IMR-90 (cell line): Measurements from ENCODE around the gene SPATA12. TPM values are rescaled to one million over a fixed set of nuclear protein-coding genes. Genes with fewer than 3 reads are reported as not detected.

Experiments used
- ATAC-seq: fragments of 200-7000 bp; cut with Tn5 transposase; 2 replicates; pipeline ENCODE4 v1.9.1; 2020; ENCODE audit warnings: low read depth, mild to moderate bottlenecking, moderate library complexity
- BruUV-seq: library from RNA; stranded (reverse); fragments of 400-500 nt; replicated peaks from 2 replicates; lab custom pipeline; 2021; lab: Mats Ljungman, UMichigan
- CTCF ChIA-PET: fragments of 300-600 bp; formaldehyde crosslinking; extraction: SDS; loops from one replicate; lab custom pipeline; 2021; ENCODE audit warnings: antibody characterized with exemption; lab: Yijun Ruan, JAX
- POLR2A ChIA-PET: fragments of 300-600 bp; sonication (Branson Sonifier 250); formaldehyde crosslinking; loops from one replicate; lab custom pipeline; 2022; ENCODE audit warnings: antibody characterized with exemption; ENCODE audit not compliant: unreplicated experiment; lab: Charles Lee
- DNase-seq: peaks from one replicate; pipeline ENCODE4 v3.0.0; 2013
- H2AFZ ChIP-seq: replicated peaks from 2 replicates; pipeline ENCODE3; 2013; ENCODE audit warnings: low read length, mild to moderate bottlenecking; ENCODE audit not compliant: poor library complexity
- H2AK5ac ChIP-seq: 2 replicates; pipeline ENCODE4 v1.6.1; 2013; ENCODE audit warnings: low read depth, low read length, inconsistent platforms
- H2AK9ac ChIP-seq: replicated peaks from 2 replicates; pipeline ENCODE3; 2013; ENCODE audit warnings: mild to moderate bottlenecking, low read depth, low read length, moderate library complexity; ENCODE audit not compliant: poor library complexity
- H2BK120ac ChIP-seq: 2 replicates; pipeline ENCODE4 v1.6.1; 2013; ENCODE audit warnings: low read depth, low read length, inconsistent platforms
- H2BK15ac ChIP-seq: 3 replicates; pipeline ENCODE4 v1.6.1; 2013; ENCODE audit warnings: low read depth, low read length, inconsistent platforms
- H2BK20ac ChIP-seq: 2 replicates; pipeline ENCODE4 v1.6.1; 2013; ENCODE audit warnings: low read depth, mild to moderate bottlenecking, inconsistent platforms, low read length, moderate library complexity
- H2BK5ac ChIP-seq: 2 replicates; pipeline ENCODE4 v1.6.1; 2013; ENCODE audit warnings: mild to moderate bottlenecking, low read depth, low read length, inconsistent platforms; ENCODE audit not compliant: poor library complexity, severe bottlenecking
- H3K14ac ChIP-seq: replicated peaks from 2 replicates; pipeline ENCODE4 v1.6.1; 2013; ENCODE audit warnings: low read depth, low read length, inconsistent platforms
- H3K18ac ChIP-seq: 2 replicates; pipeline ENCODE4 v1.6.1; 2013; ENCODE audit warnings: low read depth, low read length, control low read depth
- H3K23ac ChIP-seq: 2 replicates; pipeline ENCODE4 v1.6.1; 2013; ENCODE audit warnings: low read depth, low read length, inconsistent platforms
- H3K27ac ChIP-seq: 2 replicates; pipeline ENCODE4 v1.5.1; 2013; ENCODE audit warnings: mild to moderate bottlenecking, control low read depth, low read length; ENCODE audit not compliant: insufficient read depth
- H3K27me3 ChIP-seq: 2 replicates; pipeline ENCODE4 v1.6.1; 2013; ENCODE audit warnings: low read length; ENCODE audit not compliant: control insufficient read depth, insufficient read depth
- H3K36me3 ChIP-seq: 2 replicates; pipeline ENCODE4 v1.6.1; 2013; ENCODE audit warnings: low read length, mixed read lengths; ENCODE audit not compliant: control insufficient read depth, insufficient read depth
- H3K4ac ChIP-seq: 2 replicates; pipeline ENCODE4 v1.6.1; 2013; ENCODE audit warnings: low read depth, low read length, inconsistent platforms
- H3K4me1 ChIP-seq: 2 replicates; pipeline ENCODE4 v1.6.1; 2013; ENCODE audit warnings: low read length, mixed read lengths; ENCODE audit not compliant: control insufficient read depth, insufficient read depth
- H3K4me2 ChIP-seq: 2 replicates; pipeline ENCODE4 v1.6.1; 2013; ENCODE audit warnings: low read depth, mild to moderate bottlenecking, control low read depth, low read length, moderate library complexity
- H3K4me3 ChIP-seq: 2 replicates; pipeline ENCODE4 v1.5.1; 2013; ENCODE audit warnings: low read depth, mild to moderate bottlenecking, control low read depth, low read length, moderate library complexity; ENCODE audit not compliant: insufficient read depth
- H3K56ac ChIP-seq: 2 replicates; pipeline ENCODE4 v1.6.1; 2013; ENCODE audit warnings: low read length, inconsistent platforms; ENCODE audit not compliant: insufficient read depth; ENCODE audit errors: extremely low read depth
- H3K79me1 ChIP-seq, 2 experiments: 2 replicates each; pipeline ENCODE4 v1.6.1; 2013; ENCODE audit warnings: low read length in 2 of 2, inconsistent platforms in 1 of 2, low read depth in 1 of 2
- H3K9ac ChIP-seq: 2 replicates; pipeline ENCODE4 v1.6.1; 2013; ENCODE audit warnings: low read depth, low read length, control low read depth
- H3K9me1 ChIP-seq: 2 replicates; pipeline ENCODE4 v1.6.1; 2013; ENCODE audit warnings: low read length, inconsistent platforms; ENCODE audit not compliant: insufficient read depth
- H3K9me3 ChIP-seq: 2 replicates; pipeline ENCODE4 v1.6.1; 2013; ENCODE audit warnings: low read length; ENCODE audit not compliant: control insufficient read depth, insufficient read depth
- H4K20me1 ChIP-seq: 2 replicates; pipeline ENCODE4 v1.6.1; 2013; ENCODE audit warnings: low read length, inconsistent platforms; ENCODE audit not compliant: insufficient read depth
- H4K5ac ChIP-seq: 2 replicates; pipeline ENCODE4 v1.6.1; 2013; ENCODE audit warnings: mild to moderate bottlenecking, low read depth, low read length, control low read depth
- H4K8ac ChIP-seq, 2 experiments: 2 replicates each; pipeline ENCODE4 v1.6.1; 2013; ENCODE audit warnings: low read depth in 2 of 2, low read length in 2 of 2, control low read depth in 1 of 2, inconsistent platforms in 1 of 2
- H4K91ac ChIP-seq: 2 replicates; pipeline ENCODE4 v1.6.1; 2013; ENCODE audit warnings: low read depth, low read length, inconsistent platforms; ENCODE audit not compliant: insufficient read depth
- BHLHE40 ChIP-seq: fragments of 150-350 bp; IDR thresholded peaks from 2 replicates; pipeline ENCODE4 v1.6.1; 2016; ENCODE audit warnings: mild to moderate bottlenecking, low read depth, low read length
- CEBPB ChIP-seq: IDR thresholded peaks from 2 replicates; pipeline ENCODE4 v1.6.1; 2012; ENCODE audit warnings: low read depth, low read length, improper control_type of control experiment
- CHD1 ChIP-seq: IDR thresholded peaks from 2 replicates; pipeline ENCODE4 v1.6.1; 2012; ENCODE audit warnings: low read depth, low read length, improper control_type of control experiment
- CTCF ChIP-seq: conservative IDR thresholded peaks from 2 replicates; pipeline ENCODE4 v1.5.1; 2012; ENCODE audit warnings: mild to moderate bottlenecking, low read depth, low read length, improper control_type of control experiment
- ELK1 ChIP-seq: fragments of 150-350 bp; IDR thresholded peaks from 2 replicates; pipeline ENCODE4 v1.6.1; 2016; ENCODE audit warnings: low read depth, mild to moderate bottlenecking, low read length, moderate library complexity, borderline replicate concordance
- FOS ChIP-seq: fragments of 150-350 bp; IDR thresholded peaks from 2 replicates; pipeline ENCODE4 v1.6.1; 2016; ENCODE audit warnings: low read depth, low read length
- MAFK ChIP-seq: IDR thresholded peaks from 2 replicates; pipeline ENCODE4 v1.6.1; 2012; ENCODE audit warnings: low read depth, low read length, improper control_type of control experiment
- MAZ ChIP-seq: IDR thresholded peaks from 2 replicates; pipeline ENCODE4 v1.6.1; 2012; ENCODE audit warnings: low read depth, mild to moderate bottlenecking, low read length, improper control_type of control experiment, moderate library complexity, borderline replicate concordance
- MXI1 ChIP-seq: IDR thresholded peaks from 2 replicates; pipeline ENCODE4 v1.6.1; 2012; ENCODE audit warnings: low read depth, mild to moderate bottlenecking, low read length, moderate library complexity, borderline replicate concordance
- NFE2L2 ChIP-seq: fragments of 150-350 bp; IDR thresholded peaks from 2 replicates; pipeline ENCODE4 v1.6.1; 2016; ENCODE audit warnings: low read depth, mild to moderate bottlenecking, low read length
- POLR2A ChIP-seq: IDR thresholded peaks from 2 replicates; pipeline ENCODE4 v1.6.1; 2012; ENCODE audit warnings: mild to moderate bottlenecking, low read depth, low read length
- RAD21 ChIP-seq: IDR thresholded peaks from 2 replicates; pipeline ENCODE4 v1.6.1; 2012; ENCODE audit warnings: low read length, improper control_type of control experiment
- RCOR1 ChIP-seq: IDR thresholded peaks from 2 replicates; pipeline ENCODE4 v1.6.1; 2012; ENCODE audit warnings: mild to moderate bottlenecking, low read length, improper control_type of control experiment; ENCODE audit not compliant: insufficient replicate concordance
- RFX5 ChIP-seq: IDR thresholded peaks from 2 replicates; pipeline ENCODE4 v1.8.0; 2012; ENCODE audit warnings: low read depth, mild to moderate bottlenecking, low read length, moderate library complexity
- SMC3 ChIP-seq: fragments of 150-350 bp; IDR thresholded peaks from 2 replicates; pipeline ENCODE4 v1.6.1; 2016; ENCODE audit warnings: low read depth, mild to moderate bottlenecking, antibody characterized with exemption, low read length, moderate library complexity
- USF2 ChIP-seq: fragments of 150-350 bp; IDR thresholded peaks from 2 replicates; pipeline ENCODE4 v1.6.1; 2017; ENCODE audit warnings: mild to moderate bottlenecking, antibody characterized with exemption, low read length, low read depth
- WGBS, 2 experiments: methylation state at CpG; one replicate each; pipeline versions ENCODE4 v1.1.5 to v1.1.7; 2013; ENCODE audit warnings: missing lambda C conversion rate in 2 of 2; ENCODE audit not compliant: insufficient read length in 1 of 2; ENCODE audit errors: extremely low coverage in 2 of 2; 5-methylcytosine and 5-hydroxymethylcytosine counted together
- dilution Hi-C: fragments of 300-500 bp; cut with HindIII; formaldehyde crosslinking; loops from one replicate; pipeline ENCODE4 v1.14.3; 2018; ENCODE audit warnings: low sequenced_read_pairs; ENCODE audit not compliant: unreplicated experiment
- in situ Hi-C: fragments of 300-500 bp; cut with MboI; formaldehyde crosslinking; loops from 3 replicates; pipeline ENCODE4 v1.14.3; 2019; ENCODE audit warnings: low sequenced_read_pairs, inconsistent platforms, mixed read lengths
- intact Hi-C: fragments of 100-400 bp; cut with micrococcal nuclease; formaldehyde crosslinking; loops from 2 replicates; pipeline ENCODE4 v1.10.0; 2022
- polyA plus RNA-seq, 3 experiments: library from polyadenylated mRNA; depleted of rRNA; stranded (reverse); fragments of >200 nt; gene quantifications; 2 replicates each; pipeline ENCODE4 v1.2.3, GENCODE V29; 2012; ENCODE audit warnings: low replicate concordance in 1 of 3
- total RNA-seq: library from RNA; depleted of rRNA; stranded (reverse); fragments of >200 nt; gene quantifications from 2 replicates; pipeline ENCODE4 v1.2.3, GENCODE V29; 2012

Gene SPATA12
- total and polyA plus RNA-seq, 2 of the 4 experiments (the other 2 are of a cell fraction), result under 0.01 TPM; not detected in 1

- H3K27ac ChIP-seq, result no peak overlapping the region
- H3K23ac ChIP-seq, result no peak overlapping the region
- intact Hi-C loops (no loop called here), dilution Hi-C loops (no loop called here), in situ Hi-C loops (no loop called here)
- no peaks in the 10 kb centered on the region for H3K9me1 ChIP-seq
- no peak overlapping the region for H3K4me3 ChIP-seq
- no peak overlapping the region for H3K14ac ChIP-seq
- H4K91ac ChIP-seq, result no peak overlapping the region
- no peaks in the 10 kb centered on the region for H4K20me1 ChIP-seq
- no peaks in the 10 kb centered on the region for H3K36me3 ChIP-seq
- H2AK5ac ChIP-seq, result no peak overlapping the region
- no peak overlapping the region for H3K18ac ChIP-seq
- no peak overlapping the region for H2BK5ac ChIP-seq
- H3K4me2 ChIP-seq, result no peak overlapping the region
- no peak overlapping the region for H3K4ac ChIP-seq
- peaks cover 4% of the 10 kb centered on the region; the same call in 1 of the 2 replicates for H3K4me1 ChIP-seq
- no peak overlapping the region for H3K9ac ChIP-seq
- H3K56ac ChIP-seq, result no peak overlapping the region
- BruUV-seq, result no TSS peak
- ChIA-PET POLR2A (no interaction called here), CTCF (no interaction called here)
- H4K5ac ChIP-seq, result no peak overlapping the region
- H3K9me3 ChIP-seq, result no peaks in the 10 kb centered on the region
- DNase-seq, result no peak
- TF ChIP-seq CTCF, result no peak
- no peak for TF ChIP-seq FOS
- no peak for TF ChIP-seq MAZ
- no peak for TF ChIP-seq BHLHE40
- TF ChIP-seq SMC3, result no peak
- TF ChIP-seq RFX5, result no peak
- no peak for TF ChIP-seq NFE2L2
- TF ChIP-seq MAFK, result no peak
- TF ChIP-seq POLR2A, result no peak
- TF ChIP-seq RCOR1, result no peak
- TF ChIP-seq CHD1, result no peak
- no peak for TF ChIP-seq USF2
- no peak for TF ChIP-seq RAD21
- TF ChIP-seq CEBPB, result no peak
- TF ChIP-seq ELK1, result no peak
- TF ChIP-seq MXI1, result no peak
- H4K8ac ChIP-seq, result no peak overlapping the region
- H2BK120ac ChIP-seq, result no peak overlapping the region
- WGBS, 2 experiments, result no CpG with 5 or more reads among the region's 6 CpGs
- no peaks in the 10 kb centered on the region for H3K27me3 ChIP-seq
- H2BK15ac ChIP-seq, result no peak overlapping the region
- no peak overlapping the region for H2AFZ ChIP-seq
- no peak overlapping the region for H2BK20ac ChIP-seq
- no peaks in the 10 kb centered on the region for H3K79me1 ChIP-seq
- H2AK9ac ChIP-seq, result no peak overlapping the region
- ATAC-seq, result no peak
Measured at GRCh38 chr3:57066471-57066870, 6.0 kb downstream of the SPATA12 start.
